HepG2 (cell line): ENCODE data around the gene MUC13. TPM values are rescaled to one million over a fixed set of nuclear protein-coding genes. Genes with fewer than 3 reads are reported as not detected.

Experiments
- ATAC-seq: fragments of 200-7000 bp; cut with Tn5 transposase; 3 replicates; pipeline ENCODE4 v1.9.1; 2020; ENCODE audit warnings: mild to moderate bottlenecking, moderate library complexity
- BruUV-seq: library from RNA; stranded (reverse); fragments of 400-500 nt; replicated peaks from 2 replicates; lab custom pipeline; 2021; lab: Mats Ljungman, UMichigan
- CTCF ChIA-PET: fragments of 300-600 bp; formaldehyde crosslinking; extraction: SDS; loops from one replicate; lab custom pipeline; 2021; ENCODE audit warnings: low total read pairs, inconsistent platforms, low intra/inter-chr PET ratio; lab: Yijun Ruan, JAX
- POLR2A ChIA-PET: fragments of 350-600 bp; sonication (Branson Sonifier 250); formaldehyde crosslinking; loops from one replicate; lab custom pipeline; 2020; ENCODE audit warnings: antibody characterized with exemption, inconsistent platforms; lab: Yijun Ruan, JAX
- DNase-seq: peaks from one replicate; pipeline ENCODE4 v3.0.0-alpha.2; 2015; ENCODE audit warnings: low spot score
- FAIRE-seq: peaks from 3 replicates; lab custom pipeline; 2011; peaks lifted over from hg19 to GRCh38; lab: Jason Lieb, UNC
- H2AFZ ChIP-seq: one replicate; pipeline ENCODE4 v1.6.1; 2011; ENCODE audit warnings: low read length, inconsistent platforms
- H3K27ac ChIP-seq: fragments of 300-600 bp; 3 replicates; pipeline ENCODE4 v1.8.0; 2011; ENCODE audit warnings: mixed run types, mild to moderate bottlenecking, mixed read lengths, low read length, inconsistent platforms; ENCODE audit not compliant: insufficient read depth; ENCODE audit errors: extremely low read length
- H3K27me3 ChIP-seq, 2 experiments: fragments of 200-600 bp in 1 of 2; 2 replicates in 1 of 2; 3 replicates in 1 of 2; pipeline versions ENCODE4 v1.6.0 to v1.8.0; 2011; ENCODE audit warnings: low read length in 2 of 2, mild to moderate bottlenecking in 2 of 2, moderate library complexity in 2 of 2, inconsistent platforms in 1 of 2; ENCODE audit not compliant: insufficient read depth in 2 of 2, control insufficient read depth in 1 of 2
- H3K36me3 ChIP-seq, 2 experiments: fragments of 200-600 bp in 1 of 2; replicated peaks in 1 of 2; 2 replicates in 1 of 2; 3 replicates in 1 of 2; pipeline versions ENCODE4 v1.5.1 to v1.8.0; 2011; ENCODE audit warnings: low read length in 2 of 2, inconsistent platforms in 1 of 2; ENCODE audit not compliant: insufficient read depth in 2 of 2, control insufficient read depth in 1 of 2
- H3K4me1 ChIP-seq: 2 replicates; pipeline ENCODE4 v1.5.1; 2012; ENCODE audit warnings: low read length, inconsistent platforms; ENCODE audit not compliant: insufficient read depth
- H3K4me2 ChIP-seq: 2 replicates; pipeline ENCODE4 v1.6.0; 2011; ENCODE audit warnings: low read depth, low read length, inconsistent platforms
- H3K4me3 ChIP-seq, 3 experiments: fragments of 200-600 bp in 1 of 3; sonication (generic), shearing (Covaris generic) in 1 of 3; replicated peaks in 1 of 3; 2 replicates each; pipeline ENCODE4 v1.5.1; 2011 to 2016; ENCODE audit warnings: low read length in 3 of 3, inconsistent platforms in 2 of 3, low read depth in 2 of 3, mild to moderate bottlenecking in 2 of 3, control low read depth in 1 of 3, mixed read lengths in 1 of 3; ENCODE audit not compliant: insufficient read depth in 1 of 3
- H3K79me2 ChIP-seq: one replicate; pipeline ENCODE4 v1.6.1; 2011; ENCODE audit warnings: low read length, inconsistent platforms; ENCODE audit not compliant: insufficient read depth
- H3K9ac ChIP-seq: 2 replicates; pipeline ENCODE4 v1.6.0; 2011; ENCODE audit warnings: mild to moderate bottlenecking, low read depth, low read length, inconsistent platforms; ENCODE audit not compliant: insufficient read depth
- H3K9me3 ChIP-seq: 2 replicates; pipeline ENCODE4 v1.5.1; 2012; ENCODE audit warnings: mild to moderate bottlenecking, low read length
- H4K20me1 ChIP-seq: 2 replicates; pipeline ENCODE4 v1.6.0; 2011; ENCODE audit warnings: inconsistent platforms, mild to moderate bottlenecking, low read length, moderate library complexity; ENCODE audit not compliant: insufficient read depth
- AGO2 ChIP-seq: fragments of 200-400 bp; formaldehyde crosslinking; optimal IDR thresholded peaks from 2 replicates; pipeline ENCODE3; 2017; ENCODE audit warnings: mild to moderate bottlenecking, low read depth, low read length, moderate library complexity
- CBX5 ChIP-seq: sonication (generic); formaldehyde crosslinking; IDR thresholded peaks from 2 replicates; pipeline ENCODE4 v1.4.0; 2020; ENCODE audit warnings: missing genetic modification reagents, borderline replicate concordance
- CCDC6 ChIP-seq: sonication (generic); formaldehyde crosslinking; IDR thresholded peaks from 2 replicates; pipeline ENCODE4 v1.8.1; 2022; ENCODE audit warnings: mild to moderate bottlenecking, missing genetic modification reagents, moderate library complexity
- GPN1 ChIP-seq: sonication (generic); formaldehyde crosslinking; IDR thresholded peaks from 2 replicates; pipeline ENCODE4 v1.5.1; 2020; ENCODE audit warnings: missing genetic modification reagents, borderline replicate concordance
- HNF4G ChIP-seq, 2 experiments: sonication (generic) in 1 of 2; formaldehyde crosslinking in 1 of 2; IDR thresholded peaks; 2 replicates each; pipeline versions ENCODE4 v1.4.0 to v1.6.1; 2011 to 2020; ENCODE audit warnings: borderline replicate concordance in 2 of 2, low read depth in 2 of 2, mild to moderate bottlenecking in 2 of 2, low read length in 1 of 2, missing genetic modification reagents in 1 of 2, moderate library complexity in 1 of 2
- MYNN ChIP-seq: sonication (generic); formaldehyde crosslinking; IDR thresholded peaks from 2 replicates; pipeline ENCODE4 v1.4.0; 2020; ENCODE audit warnings: mild to moderate bottlenecking, low read depth, missing genetic modification reagents
- NCOA2 ChIP-seq: sonication (generic); formaldehyde crosslinking; IDR thresholded peaks from 2 replicates; pipeline ENCODE4 v1.8.0; 2022; ENCODE audit warnings: inconsistent platforms
- RBM22 ChIP-seq: fragments of 200-400 bp; formaldehyde crosslinking; optimal IDR thresholded peaks from 2 replicates; pipeline ENCODE3; 2017; ENCODE audit warnings: mild to moderate bottlenecking, low read length, moderate library complexity
- SNAPC2 ChIP-seq: sonication (generic); formaldehyde crosslinking; IDR thresholded peaks from 2 replicates; pipeline ENCODE4 v1.8.1; 2022; ENCODE audit warnings: mild to moderate bottlenecking, missing genetic modification reagents
- TBX2 ChIP-seq: sonication (generic); formaldehyde crosslinking; IDR thresholded peaks from 2 replicates; pipeline ENCODE4 v1.5.0; 2020; ENCODE audit warnings: missing genetic modification reagents, mild to moderate bottlenecking, borderline replicate concordance
- ZBTB38 ChIP-seq: sonication (generic); formaldehyde crosslinking; IDR thresholded peaks from 2 replicates; pipeline ENCODE4 v1.5.1; 2020; ENCODE audit warnings: mild to moderate bottlenecking, missing genetic modification reagents
- ZC3H13 ChIP-seq: sonication (generic); formaldehyde crosslinking; IDR thresholded peaks from 2 replicates; pipeline ENCODE4 v1.8.1; 2023; ENCODE audit warnings: mild to moderate bottlenecking, missing genetic modification reagents, moderate library complexity
- ZFP36 ChIP-seq: fragments of 150-350 bp; IDR thresholded peaks from 2 replicates; pipeline ENCODE4 v1.6.1; 2018; ENCODE audit warnings: borderline replicate concordance, low read length, low read depth; ENCODE audit not compliant: partially characterized antibody
- ZFP36L2 ChIP-seq: sonication (generic); formaldehyde crosslinking; IDR thresholded peaks from 2 replicates; pipeline ENCODE4 v1.4.0; 2020; ENCODE audit warnings: missing genetic modification reagents
- ZNF207 ChIP-seq: fragments of 450-650 bp; IDR thresholded peaks from 2 replicates; pipeline ENCODE4 v1.6.1; 2016; ENCODE audit warnings: antibody characterized with exemption, borderline replicate concordance
- ZNF225 ChIP-seq: sonication (generic); formaldehyde crosslinking; IDR thresholded peaks from 2 replicates; pipeline ENCODE4 v1.4.0; 2020; ENCODE audit warnings: mild to moderate bottlenecking, missing genetic modification reagents
- ZNF407 ChIP-seq: sonication (generic); formaldehyde crosslinking; IDR thresholded peaks from one replicate; pipeline ENCODE4 v1.5.1; 2020; ENCODE audit warnings: mild to moderate bottlenecking, missing genetic modification reagents; ENCODE audit errors: not compliant biosample characterization
- WGBS: methylation state at CpG from one replicate; pipeline ENCODE4 v1.1.6; 2017; ENCODE audit warnings: low lambda C conversion rate; 5-methylcytosine and 5-hydroxymethylcytosine counted together
- in situ Hi-C: cut with HindIII; loops from 2 replicates; pipeline ENCODE4 v1.10.0; 2017; ENCODE audit warnings: low pct_unique_long_range_greater_than_20kb; ENCODE audit not compliant: extremely low pct_ligation_motif_present
- intact Hi-C: fragments of 100-400 bp; cut with micrococcal nuclease; formaldehyde crosslinking; loops from one replicate; pipeline ENCODE4 v1.10.0; 2022; ENCODE audit not compliant: unreplicated experiment
- polyA plus RNA-seq, 8 experiments: library from polyadenylated mRNA; depleted of rRNA in 3 of 8; stranded (reverse) in 7 of 8; unstranded in 1 of 8; fragments of >200 nt; fragmentation: Illumina TruSeq in 4 of 8; extraction: Trizol in 4 of 8; gene quantifications; 2 replicates each; pipeline versions ENCODE4 v1.2.1 to v1.2.3, GENCODE V29; 2011 to 2016; ENCODE audit warnings: low read depth in 4 of 8, missing spikeins in 1 of 8, mixed read lengths in 1 of 8; ENCODE audit not compliant: insufficient read depth in 1 of 8
- total RNA-seq, 5 experiments: library from RNA; depleted of rRNA; stranded (reverse); fragments of >200 nt; fragmentation: Illumina TruSeq; extraction: Trizol; gene quantifications; 2 replicates each; pipeline ENCODE4 v1.2.3, GENCODE V29; 2016; ENCODE audit warnings: low read depth in 1 of 5

MUC13 gene
- total and polyA plus RNA-seq, 2 of the 13 experiments (the other 11 are each of a cell fraction or from before 2014, with no cell fraction given): 0.04 to 1.2 TPM

- H3K9ac ChIP-seq: no peak overlapping the region
- in situ Hi-C loops: no loop called here
- H3K27me3 ChIP-seq: no peaks in the 10 kb centered on the region
- H3K79me2 ChIP-seq: no peaks in the 10 kb centered on the region
- ATAC-seq: no peak
- POLR2A ChIA-PET: no interaction called here
- H3K36me3 ChIP-seq: peaks cover 8 to 27% of the 10 kb centered on the region in 2 experiments; a peak in 4 of 5 replicates
- intact Hi-C loops: no loop called here
- H3K27ac ChIP-seq: no peak overlapping the region
- BruUV-seq: no TSS peak
- 95% methylated on average over 3 of the region's 10 CpGs for WGBS
- H3K4me3 ChIP-seq: no peak overlapping the region
- peaks cover 48% of the 10 kb centered on the region for H3K4me1 ChIP-seq
- no peak for DNase-seq
- no peak overlapping the region for H3K4me2 ChIP-seq
- no peak for FAIRE-seq
- H4K20me1 ChIP-seq: no peaks in the 10 kb centered on the region
- H2AFZ ChIP-seq: no peak overlapping the region
- H3K9me3 ChIP-seq: no peaks in the 10 kb centered on the region
- CTCF ChIA-PET: no interaction called here
- TF ChIP-seq ZC3H13 (CRISPR knock-in tag) (0 out of 2 replicates have a peak, but pooled peaks have one; percentile 49), AGO2 (peak; percentile 70), ZBTB38 (CRISPR knock-in tag) (no peak), HNF4G (IDR thresholded peaks at IDR 0.05; ENCODE audit: borderline replicate concordance, low read depth, low read length) (no peak), HNF4G (CRISPR knock-in tag; IDR thresholded peaks at IDR 0.05; ENCODE audit: borderline replicate concordance, low read depth) (no peak), ZFP36L2 (CRISPR knock-in tag) (no peak), MYNN (CRISPR knock-in tag) (no peak), CCDC6 (CRISPR knock-in tag) (no peak), ZNF225 (no peak), TBX2 (no peak), SNAPC2 (CRISPR knock-in tag) (no peak), RBM22 (peak; percentile 73), CBX5 (CRISPR knock-in tag) (no peak), ZNF207 (no peak), ZFP36 (no peak), ZNF407 (CRISPR knock-in tag) (no peak), NCOA2 (CRISPR knock-in tag) (no peak), GPN1 (CRISPR knock-in tag) (no peak)
Measured at GRCh38 chr3:124967964-124968363, 33.4 kb upstream of the MUC13 start.
